CD14-positive monocyte (primary cell): ENCODE results near the gene SEC16A. TPM values are rescaled to one million over a fixed set of nuclear protein-coding genes. Genes with fewer than 3 reads are reported as not detected.

Experiments
- DNase-seq, 3 donors: peaks; one replicate each; pipeline ENCODE4 v3.0.0-alpha.2; 2011 to 2022
- H2AFZ ChIP-seq: 2 replicates; pipeline ENCODE4 v1.6.0; 2012; ENCODE audit warnings: mild to moderate bottlenecking, low read depth, low read length, inconsistent platforms; ENCODE audit not compliant: insufficient read depth, poor library complexity, severe bottlenecking
- H3K27ac ChIP-seq, 2 donors: 1 replicate in 1 of 2; 2 replicates in 1 of 2; pipeline ENCODE4 v1.5.1; 2012 to 2013; ENCODE audit warnings: low read length in 2 of 2, control low read depth in 1 of 2, inconsistent platforms in 1 of 2, low read depth in 1 of 2, mild to moderate bottlenecking in 1 of 2
- H3K27me3 ChIP-seq, 2 donors: one replicate each; pipeline versions ENCODE4 v1.6.0 to v1.6.1; 2011 to 2013; ENCODE audit warnings: low read length in 2 of 2; ENCODE audit not compliant: control insufficient read depth in 2 of 2, insufficient read depth in 2 of 2
- H3K36me3 ChIP-seq, 2 donors: replicated peaks in 1 of 2; 1 replicate in 1 of 2; 2 replicates in 1 of 2; pipeline versions ENCODE4 v1.5.1 to v1.6.1; 2012 to 2013; ENCODE audit warnings: low read length in 2 of 2, control low read depth in 1 of 2, inconsistent platforms in 1 of 2, mild to moderate bottlenecking in 1 of 2; ENCODE audit not compliant: insufficient read depth in 2 of 2, control insufficient read depth in 1 of 2
- H3K4me1 ChIP-seq, 2 donors: 1 replicate in 1 of 2; 2 replicates in 1 of 2; pipeline versions ENCODE4 v1.5.1 to v1.6.1; 2012 to 2013; ENCODE audit warnings: low read length in 2 of 2, control low read depth in 1 of 2, inconsistent platforms in 1 of 2, mild to moderate bottlenecking in 1 of 2, moderate library complexity in 1 of 2; ENCODE audit not compliant: insufficient read depth in 2 of 2, control insufficient read depth in 1 of 2
- H3K4me2 ChIP-seq: replicated peaks from 2 replicates; pipeline ENCODE3; 2012; ENCODE audit warnings: low read length, moderate library complexity, mild to moderate bottlenecking; ENCODE audit not compliant: poor library complexity, severe bottlenecking; ENCODE audit errors: extremely low read depth
- H3K4me3 ChIP-seq, 3 experiments: fragments of 200-600 bp in 1 of 3; sonication (generic) in 1 of 3; replicated peaks in 1 of 3; 1 replicate in 2 of 3; 2 replicates in 1 of 3; pipeline ENCODE4 v1.5.1; 2011 to 2013; ENCODE audit warnings: low read length in 3 of 3, mild to moderate bottlenecking in 3 of 3, control low read depth in 2 of 3, low read depth in 2 of 3, inconsistent platforms in 1 of 3, moderate library complexity in 1 of 3
- H3K79me2 ChIP-seq: 2 replicates; pipeline ENCODE4 v1.6.0; 2012; ENCODE audit warnings: mild to moderate bottlenecking, control low read depth, inconsistent platforms, low read length, moderate library complexity; ENCODE audit not compliant: insufficient read depth
- H3K9ac ChIP-seq: 2 replicates; pipeline ENCODE4 v1.6.0; 2017; ENCODE audit warnings: low read length, mild to moderate bottlenecking; ENCODE audit not compliant: insufficient read depth, poor library complexity, severe bottlenecking
- H3K9me3 ChIP-seq, 2 donors: replicated peaks in 1 of 2; 1 replicate in 1 of 2; 2 replicates in 1 of 2; pipeline versions ENCODE4 v1.5.1 to v1.6.1; 2012 to 2013; ENCODE audit warnings: low read length in 2 of 2, control low read depth in 1 of 2; ENCODE audit not compliant: control insufficient read depth in 1 of 2, insufficient read depth in 1 of 2
- H4K20me1 ChIP-seq: 2 replicates; pipeline ENCODE4 v1.6.0; 2012; ENCODE audit warnings: mild to moderate bottlenecking, low read length, control low read depth, moderate library complexity; ENCODE audit not compliant: insufficient read depth
- H3K27ac Mint-ChIP-seq, 7 donors: one replicate each; pipeline ENCODE4 v1.8.0; 2020; ENCODE audit warnings: mild to moderate bottlenecking in 7 of 7, mixed read lengths in 7 of 7, moderate library complexity in 6 of 7, inconsistent platforms in 2 of 7
- H3K27me3 Mint-ChIP-seq, 3 donors: one replicate each; pipeline ENCODE4 v1.8.0; 2021 to 2022; ENCODE audit warnings: low read depth in 3 of 3, mild to moderate bottlenecking in 3 of 3, mixed read lengths in 3 of 3, moderate library complexity in 3 of 3, inconsistent platforms in 1 of 3
- H3K36me3 Mint-ChIP-seq, 2 donors: one replicate each; pipeline ENCODE4 v1.8.0; 2020; ENCODE audit warnings: mixed read lengths in 2 of 2, inconsistent platforms in 1 of 2, mild to moderate bottlenecking in 1 of 2
- H3K4me1 Mint-ChIP-seq: one replicate; pipeline ENCODE4 v1.8.0; 2020; ENCODE audit warnings: mild to moderate bottlenecking, mixed read lengths
- H3K4me3 Mint-ChIP-seq, 2 donors: one replicate each; pipeline ENCODE4 v1.8.0; 2020; ENCODE audit warnings: mild to moderate bottlenecking in 2 of 2, mixed read lengths in 2 of 2, moderate library complexity in 1 of 2
- H3K9me3 Mint-ChIP-seq, 7 donors: one replicate each; pipeline ENCODE4 v1.8.0; 2020 to 2022; ENCODE audit warnings: mixed read lengths in 7 of 7, mild to moderate bottlenecking in 6 of 7, moderate library complexity in 6 of 7, inconsistent platforms in 2 of 7
- CTCF ChIP-seq: fragments of 200-600 bp; IDR thresholded peaks from one replicate; pipeline ENCODE4 v1.8.0; 2022; ENCODE audit warnings: antibody characterized with exemption, mild to moderate bottlenecking
- WGBS: methylation state at CpG from one replicate; pipeline ENCODE4 v1.1.5; 2013; ENCODE audit warnings: missing lambda C conversion rate; ENCODE audit not compliant: insufficient coverage; 5-methylcytosine and 5-hydroxymethylcytosine counted together
- intact Hi-C, 2 donors: fragments of 100-400 bp; cut with micrococcal nuclease; formaldehyde crosslinking; loops; one replicate each; pipeline versions ENCODE4 v1.15.0 to v1.15.1; 2023
- polyA plus RNA-seq, 3 donors: library from polyadenylated mRNA; depleted of rRNA in 1 of 3; unstranded in 2 of 3; stranded (reverse) in 1 of 3; fragments of 300-500 nt in 2 of 3; fragments of >200 nt in 1 of 3; fragmentation: Illumina TruSeq in 2 of 3; gene quantifications; 1 replicate in 2 of 3; 2 replicates in 1 of 3; pipeline ENCODE4 v1.2.3, GENCODE V29; 2012 to 2021

The SEC16A gene
- polyA plus RNA-seq, 3 donors, result 11.1 to 36.8 (median 19.1) TPM

GRCh38 chr9:136508729-136509500, 26.1 kb upstream of the SEC16A start:
- Histone ChIP-seq H3K36me3 (peaks cover 98 to 100% of the 10 kb centered on the region in 2 donors), H3K9ac (no peak overlapping the region), H3K27me3 (no peaks in the 10 kb centered on the region), H3K9me3 (no peaks in the 10 kb centered on the region), H2AFZ (no peak overlapping the region), H3K27ac (no peak overlapping the region), H4K20me1 (peaks cover 99% of the 10 kb centered on the region), H3K4me2 (no peak overlapping the region), H3K4me1 (no peaks in the 10 kb centered on the region), H3K79me2 (no peaks in the 10 kb centered on the region), H3K4me3 (no peak overlapping the region)
- Mint-ChIP-seq H3K4me3 (no peak overlapping the region), H3K27ac (no peak overlapping the region), H3K27me3 (peaks cover 0 to 4% (median 2%) of the 10 kb centered on the region in 3 donors), H3K4me1 (no peaks in the 10 kb centered on the region), H3K36me3 (peaks cover 51 to 95% of the 10 kb centered on the region in 2 donors), H3K9me3 (no peaks in the 10 kb centered on the region)
- no peak for DNase-seq
- intact Hi-C loops, result no loop called here
- no peak for TF ChIP-seq CTCF
- WGBS, result 91% methylated on average over 31 of the region's 37 CpGs

GRCh38 chr9:136507992-136508375, 25.1 kb upstream of the SEC16A start:
- H3K36me3 ChIP-seq, result peaks cover 99 to 100% of the 10 kb centered on the region in 2 donors
- no peak overlapping the region for H3K27ac ChIP-seq
- Mint-ChIP-seq H3K27me3 (peaks cover 0 to 4% (median 0%) of the 10 kb centered on the region in 3 donors), H3K9me3 (no peaks in the 10 kb centered on the region), H3K4me1 (no peaks in the 10 kb centered on the region), H3K27ac (no peak overlapping the region), H3K4me3 (no peak overlapping the region), H3K36me3 (peaks cover 55 to 95% of the 10 kb centered on the region in 2 donors)
- no peak overlapping the region for H3K9ac ChIP-seq
- intact Hi-C loops, result no loop called here
- no peak overlapping the region for H3K4me2 ChIP-seq
- TF ChIP-seq CTCF, result no peak
- H3K9me3 ChIP-seq, result no peaks in the 10 kb centered on the region
- no peaks in the 10 kb centered on the region for H3K27me3 ChIP-seq
- no peak overlapping the region for H2AFZ ChIP-seq
- no peak for DNase-seq
- 97% methylated on average over 21 of the region's 23 CpGs for WGBS
- peaks cover 99% of the 10 kb centered on the region for H4K20me1 ChIP-seq
- no peak overlapping the region for H3K4me3 ChIP-seq
- H3K79me2 ChIP-seq, result no peaks in the 10 kb centered on the region
- no peaks in the 10 kb centered on the region for H3K4me1 ChIP-seq
